ENCODE data around the gene RSAD1. TPM values are rescaled to one million over a fixed set of nuclear protein-coding genes. Genes with fewer than 3 reads are reported as not detected.
A peak's percentile ranks its signal among the peaks of the same experiment; 100 is the strongest.

Gene RSAD1
- total RNA-seq, 4 donors from 2014 or later = 10.7 to 26.3 (median 21.3) TPM

DNA sequence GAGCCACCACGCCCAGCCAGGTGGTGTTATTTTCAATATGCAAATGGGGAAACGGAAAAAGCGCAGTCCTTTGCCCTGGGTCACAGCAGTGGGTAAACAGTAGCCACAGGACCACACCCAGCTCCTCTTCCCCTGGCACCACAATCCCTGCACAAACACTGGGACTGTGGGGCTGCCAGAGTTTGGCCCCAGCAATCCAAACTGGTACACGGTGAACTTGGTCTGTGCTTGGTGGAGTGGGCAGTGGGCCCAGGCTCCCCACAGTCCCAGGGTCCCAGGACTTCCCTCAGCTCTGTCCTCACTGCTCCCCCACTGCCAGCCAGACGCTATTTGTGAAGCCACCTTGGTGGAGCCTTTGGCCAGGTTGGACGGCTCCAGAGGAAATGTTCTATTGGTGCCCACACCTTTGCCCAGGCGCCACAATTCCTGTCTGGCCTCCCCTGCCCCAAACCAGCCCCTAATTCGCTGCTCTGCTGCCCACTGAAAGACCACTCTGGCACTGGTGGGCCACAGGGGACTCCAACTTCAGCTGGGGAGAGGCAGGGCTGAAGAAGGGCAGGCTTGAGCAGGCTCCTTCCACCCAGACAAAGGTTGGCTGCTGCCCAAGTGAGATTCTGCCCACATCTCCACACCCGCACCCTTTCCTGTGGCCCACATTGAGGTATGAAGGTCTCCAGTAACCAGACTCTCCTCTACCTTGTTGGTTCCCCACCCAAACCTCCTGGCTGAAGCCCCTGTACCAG lies 12.1 kb upstream of the RSAD1 start:
- Histone ChIP-seq H3K36me3 (peaks cover 0 to 40% of the 10 kb centered on the region in 2 donors), H3K27me3 (peaks cover 39% of the 10 kb centered on the region), H3K27ac (no peak overlapping the region), H3K9me3 (no peaks in the 10 kb centered on the region), H3K4me1 (peaks cover 0 to 18% (median 12%) of the 10 kb centered on the region in 3 donors), H3K4me3 (no peak overlapping the region)
- no peak for ATAC-seq
- TF ChIP-seq, protein P1, sequence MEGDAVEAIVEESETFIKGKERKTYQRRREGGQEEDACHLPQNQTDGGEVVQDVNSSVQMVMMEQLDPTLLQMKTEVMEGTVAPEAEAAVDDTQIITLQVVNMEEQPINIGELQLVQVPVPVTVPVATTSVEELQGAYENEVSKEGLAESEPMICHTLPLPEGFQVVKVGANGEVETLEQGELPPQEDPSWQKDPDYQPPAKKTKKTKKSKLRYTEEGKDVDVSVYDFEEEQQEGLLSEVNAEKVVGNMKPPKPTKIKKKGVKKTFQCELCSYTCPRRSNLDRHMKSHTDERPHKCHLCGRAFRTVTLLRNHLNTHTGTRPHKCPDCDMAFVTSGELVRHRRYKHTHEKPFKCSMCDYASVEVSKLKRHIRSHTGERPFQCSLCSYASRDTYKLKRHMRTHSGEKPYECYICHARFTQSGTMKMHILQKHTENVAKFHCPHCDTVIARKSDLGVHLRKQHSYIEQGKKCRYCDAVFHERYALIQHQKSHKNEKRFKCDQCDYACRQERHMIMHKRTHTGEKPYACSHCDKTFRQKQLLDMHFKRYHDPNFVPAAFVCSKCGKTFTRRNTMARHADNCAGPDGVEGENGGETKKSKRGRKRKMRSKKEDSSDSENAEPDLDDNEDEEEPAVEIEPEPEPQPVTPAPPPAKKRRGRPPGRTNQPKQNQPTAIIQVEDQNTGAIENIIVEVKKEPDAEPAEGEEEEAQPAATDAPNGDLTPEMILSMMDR (IDR thresholded peaks at IDR 0.05) = no peak
- WGBS, 2 donors (ENCODE audit: low coverage in 1 of 2) = 50% methylated on average over 1 of the region's 9 CpGs; no CpG with 5 or more reads in 1 of the 2 donors

DNA sequence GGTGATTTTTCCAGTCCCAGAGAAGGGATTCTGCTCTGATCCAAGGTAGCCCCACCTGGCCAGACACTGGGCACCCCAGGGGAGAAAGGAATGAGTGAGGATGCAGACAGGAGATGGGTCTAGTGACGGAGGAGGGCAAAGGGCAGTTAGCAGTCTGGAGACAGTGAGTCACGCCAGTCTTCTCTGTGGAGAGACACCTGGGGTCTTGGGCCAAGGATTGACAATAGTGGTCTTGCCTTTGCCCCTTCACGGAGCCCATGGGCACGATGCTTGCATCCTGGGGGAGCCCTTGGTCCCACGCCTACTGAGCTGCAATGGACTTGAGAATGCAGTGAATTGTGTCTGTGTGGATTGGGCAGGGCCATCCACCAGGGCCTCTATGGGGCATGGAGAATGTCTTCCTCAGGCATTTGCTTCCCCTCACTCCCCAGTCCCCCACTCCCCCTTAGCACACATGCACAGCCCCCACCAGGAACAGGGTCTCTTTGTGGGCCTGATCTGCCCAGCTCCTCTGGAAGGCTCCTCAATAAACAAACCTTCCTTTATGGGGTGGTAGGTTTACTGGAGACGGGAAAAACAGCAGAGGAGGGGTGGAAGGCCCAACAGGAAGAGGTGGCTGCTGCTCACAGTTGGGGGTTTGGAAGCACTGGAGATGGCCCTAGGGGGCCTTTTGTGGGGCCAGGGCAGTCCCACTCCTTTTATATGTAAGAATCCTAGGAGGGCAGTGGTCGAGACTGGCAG lies 11.4 kb upstream of the RSAD1 start:
- Histone ChIP-seq H3K27me3 (peaks cover 39% of the 10 kb centered on the region), H3K4me3 (no peak overlapping the region), H3K4me1 (peaks cover 0 to 18% (median 12%) of the 10 kb centered on the region in 3 donors), H3K27ac (no peak overlapping the region), H3K36me3 (peaks cover 0 to 38% of the 10 kb centered on the region in 2 donors), H3K9me3 (no peaks in the 10 kb centered on the region)
- no peak for TF ChIP-seq EP300 (IDR thresholded peaks at IDR 0.05)
- TF ChIP-seq POLR2A (IDR thresholded peaks at IDR 0.05) = no peak
- TF ChIP-seq, protein P1 (IDR thresholded peaks at IDR 0.05) = no peak
- no peak for TF ChIP-seq POLR2AphosphoS5 (IDR thresholded peaks at IDR 0.05)
- ATAC-seq = no peak
- WGBS, 2 donors (ENCODE audit: low coverage in 1 of 2) = 40 to 80% methylated on average over 1 to 2 of the region's 7 CpGs

DNA sequence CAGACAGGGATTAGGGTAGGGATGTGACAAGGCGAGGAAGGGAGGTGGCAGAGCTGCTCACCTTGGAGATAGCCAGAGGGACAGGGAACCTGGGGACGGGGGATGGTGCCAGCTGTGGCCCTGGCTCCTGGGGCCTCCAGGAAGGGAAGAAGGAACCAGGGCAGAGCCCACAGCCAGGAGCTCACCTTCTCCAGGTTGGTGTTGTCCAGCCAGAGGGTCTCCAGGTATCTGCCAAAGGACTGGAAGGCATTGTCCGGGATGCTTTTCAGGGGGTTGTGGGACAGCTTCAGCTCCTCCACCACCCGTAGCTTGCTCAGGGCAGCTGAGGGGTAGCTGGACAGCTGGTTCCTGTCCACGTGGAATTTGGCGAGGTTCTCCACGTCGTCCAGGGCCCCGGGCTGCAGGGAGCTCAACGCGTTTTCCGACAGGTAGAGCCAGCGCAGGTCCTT lies 10.8 kb upstream of the RSAD1 start:
- Histone ChIP-seq H3K27ac (no peak overlapping the region), H3K27me3 (peaks cover 39% of the 10 kb centered on the region), H3K9me3 (no peaks in the 10 kb centered on the region), H3K4me1 (peaks cover 0 to 18% (median 12%) of the 10 kb centered on the region in 3 donors), H3K36me3 (peaks cover 0 to 33% of the 10 kb centered on the region in 2 donors), H3K4me3 (no peak overlapping the region)
- ATAC-seq = no peak
- WGBS, 2 donors (ENCODE audit: low coverage in 1 of 2) = 50% methylated on average over 2 of the region's 13 CpGs; no CpG with 5 or more reads in 1 of the 2 donors
- TF ChIP-seq, protein P1 (IDR thresholded peaks at IDR 0.05) = no peak

DNA sequence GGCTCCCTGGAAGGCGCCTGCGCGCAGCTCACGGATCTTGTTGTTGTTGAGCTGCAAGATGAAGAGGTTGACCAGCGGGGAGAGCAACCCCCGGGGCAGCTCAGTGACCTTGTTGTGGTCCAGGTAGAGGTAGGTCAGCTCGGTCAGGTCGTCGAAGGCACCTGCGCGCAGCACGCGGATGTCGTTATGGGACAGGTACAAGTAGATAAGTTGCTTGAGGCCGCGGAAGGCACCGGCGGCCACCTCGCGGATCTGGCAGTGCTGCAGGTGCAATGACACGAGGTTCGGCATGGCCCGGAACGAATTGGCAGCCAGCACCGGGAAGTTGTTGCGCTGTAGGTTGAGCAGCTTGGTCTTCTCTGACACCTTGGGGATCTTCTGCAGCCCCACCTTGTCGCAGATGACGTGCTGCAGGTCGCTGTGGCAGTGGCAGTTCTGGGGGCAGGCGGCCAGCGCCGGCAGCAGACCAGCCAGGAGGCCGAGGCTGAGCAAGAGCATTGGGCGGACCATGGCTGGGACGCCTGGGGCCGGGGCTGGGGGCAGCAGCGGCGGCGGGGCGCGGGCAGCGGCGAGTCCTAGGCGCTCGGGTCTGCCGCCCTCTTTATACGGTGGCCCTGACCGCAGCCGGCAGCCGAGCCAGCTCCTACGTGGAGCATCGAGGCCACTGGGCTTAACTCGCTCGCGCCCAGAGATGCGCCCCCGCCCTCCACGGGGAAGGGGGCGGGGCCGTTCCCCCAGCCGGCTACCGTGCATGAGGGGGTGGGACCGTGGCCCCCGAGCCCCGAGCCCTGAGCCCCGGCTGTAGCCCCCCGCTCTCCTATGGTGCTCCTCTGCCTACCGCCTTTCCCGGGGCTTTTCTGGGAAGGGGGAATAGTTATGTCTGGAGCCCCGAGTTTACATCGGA lies 10.1 kb upstream of the RSAD1 start, which contains the start of gene CHAD:
TSS of gene CHAD (minus strand) at position 577 of the 904 bp plus-strand sequence. CDS start at position 510, 67 bp downstream.
- no peak for TF ChIP-seq POLR2A (IDR thresholded peaks at IDR 0.05)
- TF ChIP-seq, protein P1 (IDR thresholded peaks at IDR 0.05) = no peak
- no peak for TF ChIP-seq POLR2AphosphoS5 (IDR thresholded peaks at IDR 0.05)
- TF ChIP-seq EP300 (IDR thresholded peaks at IDR 0.05) = no peak
- Histone ChIP-seq H3K27me3 (peaks cover 39% of the 10 kb centered on the region), H3K4me1 (peaks cover 0 to 18% (median 12%) of the 10 kb centered on the region in 3 donors), H3K36me3 (peaks cover 0 to 27% of the 10 kb centered on the region in 2 donors), H3K4me3 (peak within 1 kb of the TSS in 1 of 2 donors; percentile 45), H3K9me3 (no peaks in the 10 kb centered on the region), H3K27ac (no peak within 1 kb of the TSS)
- 34% methylated on average over 8 of the region's 71 CpGs; no CpG with 5 or more reads in 1 of the 2 donors for WGBS, 2 donors (ENCODE audit: low coverage in 1 of 2)
- ATAC-seq = no peak

Data from gastroesophageal sphincter (tissue), 4 donors.